ENCODE data around the gene RPGRIP1L. TPM values are rescaled to one million over a fixed set of nuclear protein-coding genes. Genes with fewer than 3 reads are reported as not detected.

Gene RPGRIP1L
- total RNA-seq, 1 experiment from 2014 or later: 12.7 TPM

DNA sequence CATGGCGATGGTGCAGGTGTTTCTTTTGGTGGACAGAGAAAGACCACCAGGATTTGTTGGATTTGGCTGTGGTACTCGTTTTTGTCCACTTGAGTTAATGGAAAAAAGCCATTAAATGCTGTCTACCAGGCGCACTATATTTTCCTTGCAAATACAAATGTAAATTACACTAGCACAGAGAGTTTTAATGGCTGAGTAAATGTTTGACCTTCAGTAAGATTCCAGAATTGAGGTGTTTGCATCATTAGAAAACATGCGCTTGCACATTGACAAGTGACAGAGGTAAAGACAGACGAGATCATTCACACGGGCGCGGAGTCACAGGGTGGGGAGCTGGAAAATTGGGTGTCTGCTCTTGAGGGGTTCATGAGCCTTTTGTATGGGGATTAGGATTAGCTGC, 147.1 kb downstream of the RPGRIP1L start:
- ChIA-PET POLR2A (no interaction called here), CTCF (no interaction called here)
- in situ Hi-C loops (cut with HindIII; ENCODE audit: low pct_unique_long_range_greater_than_20kb, low sequenced_read_pairs) (no loop called here), intact Hi-C loops (cut with micrococcal nuclease; ENCODE audit: unreplicated experiment) (loop anchor here (10.0 kb wide), 1 partner anchor 188 kb away; no protein-coding TSS in a partner anchor)
- DNase-seq (ENCODE audit: low read depth, low spot score) (no peak), ATAC-seq (no peak)
- H3K36me3 ChIP-seq (ENCODE audit: control insufficient read depth, insufficient read depth, low read length): no peaks in the 10 kb centered on the region
- H3K27ac ChIP-seq (ENCODE audit: low read length): no peak overlapping the region
- H3K9me3 ChIP-seq (ENCODE audit: control insufficient read depth, insufficient read depth, low read depth, low read length): no peaks in the 10 kb centered on the region
- no peaks in the 10 kb centered on the region for H3K27me3 ChIP-seq (ENCODE audit: control insufficient read depth, insufficient read depth, low read length)
- BruUV-seq (replicated peaks): no TSS peak
- TF ChIP-seq REST (IDR thresholded peaks at IDR 0.05; ENCODE audit: insufficient read depth in 1 of 2, low read depth in 2 of 2, low read length in 1 of 2) (no peak), SIN3A (IDR thresholded peaks at IDR 0.05; ENCODE audit: borderline replicate concordance, insufficient read depth, low read depth, low read length) (no peak), POLR2AphosphoS5 (IDR thresholded peaks at IDR 0.05; ENCODE audit: low read depth, low read length) (no peak), TCF7L2 (IDR thresholded peaks at IDR 0.05; ENCODE audit: low read depth, low read length) (no peak)
- TF ChIP-seq, protein P1, sequence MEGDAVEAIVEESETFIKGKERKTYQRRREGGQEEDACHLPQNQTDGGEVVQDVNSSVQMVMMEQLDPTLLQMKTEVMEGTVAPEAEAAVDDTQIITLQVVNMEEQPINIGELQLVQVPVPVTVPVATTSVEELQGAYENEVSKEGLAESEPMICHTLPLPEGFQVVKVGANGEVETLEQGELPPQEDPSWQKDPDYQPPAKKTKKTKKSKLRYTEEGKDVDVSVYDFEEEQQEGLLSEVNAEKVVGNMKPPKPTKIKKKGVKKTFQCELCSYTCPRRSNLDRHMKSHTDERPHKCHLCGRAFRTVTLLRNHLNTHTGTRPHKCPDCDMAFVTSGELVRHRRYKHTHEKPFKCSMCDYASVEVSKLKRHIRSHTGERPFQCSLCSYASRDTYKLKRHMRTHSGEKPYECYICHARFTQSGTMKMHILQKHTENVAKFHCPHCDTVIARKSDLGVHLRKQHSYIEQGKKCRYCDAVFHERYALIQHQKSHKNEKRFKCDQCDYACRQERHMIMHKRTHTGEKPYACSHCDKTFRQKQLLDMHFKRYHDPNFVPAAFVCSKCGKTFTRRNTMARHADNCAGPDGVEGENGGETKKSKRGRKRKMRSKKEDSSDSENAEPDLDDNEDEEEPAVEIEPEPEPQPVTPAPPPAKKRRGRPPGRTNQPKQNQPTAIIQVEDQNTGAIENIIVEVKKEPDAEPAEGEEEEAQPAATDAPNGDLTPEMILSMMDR (IDR thresholded peaks at IDR 0.05): no peak
- no peaks in the 10 kb centered on the region for H3K4me1 ChIP-seq (ENCODE audit: control insufficient read depth, insufficient read depth, low read length)
- no peak overlapping the region for H3K4me3 ChIP-seq (ENCODE audit: low read depth in 2 of 2, low read length in 2 of 2)

DNA sequence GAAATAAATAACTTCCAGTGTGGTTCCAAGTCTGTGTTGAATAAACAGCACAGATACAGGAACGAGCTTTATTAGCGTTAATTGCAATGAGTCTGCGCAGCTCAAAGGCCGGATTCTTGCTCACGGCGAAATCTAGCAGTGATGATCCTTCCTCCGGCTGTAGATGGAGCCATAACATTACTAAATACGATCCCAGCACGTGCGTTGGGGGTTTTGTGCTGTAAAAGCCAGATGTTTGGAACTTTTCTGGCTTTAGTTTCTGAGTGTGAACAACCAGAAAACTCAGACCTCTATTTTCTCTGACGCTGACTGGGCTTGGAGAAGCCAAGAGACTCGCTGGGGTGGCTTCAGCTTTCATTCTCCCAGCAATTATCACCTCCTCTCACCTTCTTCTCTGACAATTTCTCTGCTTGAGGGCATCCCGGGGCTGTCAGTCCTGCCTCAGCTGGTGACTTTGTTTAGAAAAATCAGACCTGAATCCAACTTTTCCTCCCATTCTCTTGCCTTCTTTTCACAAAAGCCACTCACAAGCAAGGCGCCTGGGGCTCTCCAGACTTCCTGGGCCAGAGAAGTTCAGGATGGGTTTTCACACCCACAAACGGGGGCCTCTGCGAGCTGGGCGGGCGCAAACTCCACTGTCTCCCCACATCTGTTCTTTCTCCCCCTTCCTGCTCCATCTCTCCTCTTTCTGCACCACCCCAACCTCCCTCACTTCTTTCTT, 153.5 kb downstream of the RPGRIP1L start:
- CTCF ChIA-PET: interaction anchor here (0.6 to 1.0 kb wide), 4 partner anchors 18 to 732 kb away, joined by 3 to 4 read pairs (median 4); partner anchors contain the start of gene FTO
- Histone ChIP-seq H3K27me3 (ENCODE audit: control insufficient read depth, insufficient read depth, low read length) (no peaks in the 10 kb centered on the region), H3K4me3 (ENCODE audit: low read depth in 2 of 2, low read length in 2 of 2) (no peak overlapping the region), H3K36me3 (ENCODE audit: control insufficient read depth, insufficient read depth, low read length) (no peaks in the 10 kb centered on the region), H3K4me1 (ENCODE audit: control insufficient read depth, insufficient read depth, low read length) (no peaks in the 10 kb centered on the region), H3K27ac (ENCODE audit: low read length) (no peak overlapping the region), H3K9me3 (ENCODE audit: control insufficient read depth, insufficient read depth, low read depth, low read length) (no peaks in the 10 kb centered on the region)
- in situ Hi-C loops (cut with HindIII; ENCODE audit: low pct_unique_long_range_greater_than_20kb, low sequenced_read_pairs): no loop called here
- BruUV-seq (replicated peaks): no TSS peak
- intact Hi-C loops (cut with micrococcal nuclease; ENCODE audit: unreplicated experiment): loop anchor here (10.0 kb wide), 1 partner anchor 195 kb away; no protein-coding TSS in a partner anchor
- DNase-seq (ENCODE audit: low read depth, low spot score): peak; percentile 20
- no peak for TF ChIP-seq REST (IDR thresholded peaks at IDR 0.05; ENCODE audit: insufficient read depth in 1 of 2, low read depth in 2 of 2, low read length in 1 of 2)
- TF ChIP-seq, protein P1 (IDR thresholded peaks at IDR 0.05): peak; percentile 70
- POLR2A ChIA-PET: no interaction called here
- ATAC-seq: peak; percentile 88
